ENCODE data around the gene MARCHF2.
"Not testable (repeated sequence)": the region's sequence is repeated elsewhere in the genome, so short reads cannot be mapped to it uniquely, and the experiment has no call there.

Gene MARCHF2

GRCh38 chr19:8375766-8376165, 37.3 kb upstream of the MARCHF2 start:
- not testable (repeated sequence) for H3K9me3 ChIP-seq (ENCODE audit: control insufficient read depth, low read length); H3K27me3 ChIP-seq (ENCODE audit: control insufficient read depth, insufficient read depth, low read length, poor library complexity, severe bottlenecking); H3K4me1 ChIP-seq (ENCODE audit: control insufficient read depth, insufficient read depth, low read length); H3K4me3 ChIP-seq (ENCODE audit: insufficient read depth, low read depth, low read length); H3K27ac ChIP-seq (ENCODE audit: insufficient read depth, low read depth, low read length, poor library complexity, severe bottlenecking)
- 97% methylated on average over 32 of the region's 32 CpGs for WGBS, 2 experiments
- H3K36me3 ChIP-seq (ENCODE audit: control insufficient read depth, insufficient read depth, low read length), result peaks cover 25% of the 10 kb centered on the region

- H3K27ac ChIP-seq (ENCODE audit: insufficient read depth, low read depth, low read length, poor library complexity, severe bottlenecking); H3K9me3 ChIP-seq (ENCODE audit: control insufficient read depth, low read length); H3K4me3 ChIP-seq (ENCODE audit: insufficient read depth, low read depth, low read length); H3K27me3 ChIP-seq (ENCODE audit: control insufficient read depth, insufficient read depth, low read length, poor library complexity, severe bottlenecking); H3K4me1 ChIP-seq (ENCODE audit: control insufficient read depth, insufficient read depth, low read length): not testable (repeated sequence)
- peaks cover 19% of the 10 kb centered on the region for H3K36me3 ChIP-seq (ENCODE audit: control insufficient read depth, insufficient read depth, low read length)
- WGBS, 2 experiments, result 93 to 96% methylated on average over 9 of the region's 10 CpGs
Observed at GRCh38 chr19:8376373-8376974, 36.6 kb upstream of the MARCHF2 start.

- H3K27ac ChIP-seq (ENCODE audit: insufficient read depth, low read depth, low read length, poor library complexity, severe bottlenecking), result no peak overlapping the region
- H3K27me3 ChIP-seq (ENCODE audit: control insufficient read depth, insufficient read depth, low read length, poor library complexity, severe bottlenecking), result no peaks in the 10 kb centered on the region
- peaks cover 16% of the 10 kb centered on the region for H3K36me3 ChIP-seq (ENCODE audit: control insufficient read depth, insufficient read depth, low read length)
- no peak overlapping the region for H3K4me3 ChIP-seq (ENCODE audit: insufficient read depth, low read depth, low read length)
- no peaks in the 10 kb centered on the region for H3K9me3 ChIP-seq (ENCODE audit: control insufficient read depth, low read length)
- H3K4me1 ChIP-seq (ENCODE audit: control insufficient read depth, insufficient read depth, low read length), result no peaks in the 10 kb centered on the region
- 58 to 76% methylated on average over 1 of the region's 1 CpG for WGBS, 2 experiments
Observed at GRCh38 chr19:8377598-8377997, 35.5 kb upstream of the MARCHF2 start.

GRCh38 chr19:8379156-8379891, 33.8 kb upstream of the MARCHF2 start:
- H3K36me3 ChIP-seq (ENCODE audit: control insufficient read depth, insufficient read depth, low read length); H3K27ac ChIP-seq (ENCODE audit: insufficient read depth, low read depth, low read length, poor library complexity, severe bottlenecking); H3K9me3 ChIP-seq (ENCODE audit: control insufficient read depth, low read length); H3K27me3 ChIP-seq (ENCODE audit: control insufficient read depth, insufficient read depth, low read length, poor library complexity, severe bottlenecking); H3K4me1 ChIP-seq (ENCODE audit: control insufficient read depth, insufficient read depth, low read length); H3K4me3 ChIP-seq (ENCODE audit: insufficient read depth, low read depth, low read length): not testable (repeated sequence)
- 95% methylated on average over 13 of the region's 13 CpGs for WGBS, 2 experiments

- H3K27ac ChIP-seq (ENCODE audit: insufficient read depth, low read depth, low read length, poor library complexity, severe bottlenecking); H3K4me3 ChIP-seq (ENCODE audit: insufficient read depth, low read depth, low read length): not testable (repeated sequence)
- WGBS, 2 experiments, result 81 to 93% methylated on average over 2 to 4 of the region's 4 CpGs
Observed at GRCh38 chr19:8384569-8384968, 28.5 kb upstream of the MARCHF2 start.

GRCh38 chr19:8385103-8385502, 28.0 kb upstream of the MARCHF2 start:
- not testable (repeated sequence) for H3K9me3 ChIP-seq (ENCODE audit: control insufficient read depth, low read length); H3K36me3 ChIP-seq (ENCODE audit: control insufficient read depth, insufficient read depth, low read length); H3K4me1 ChIP-seq (ENCODE audit: control insufficient read depth, insufficient read depth, low read length); H3K27ac ChIP-seq (ENCODE audit: insufficient read depth, low read depth, low read length, poor library complexity, severe bottlenecking); H3K27me3 ChIP-seq (ENCODE audit: control insufficient read depth, insufficient read depth, low read length, poor library complexity, severe bottlenecking); H3K4me3 ChIP-seq (ENCODE audit: insufficient read depth, low read depth, low read length)
- WGBS, 2 experiments, result 88 to 92% methylated on average over 2 of the region's 2 CpGs

More at GRCh38 chr19:8384569-8384968, 28.5 kb upstream of the MARCHF2 start:
- H3K4me1 ChIP-seq (ENCODE audit: control insufficient read depth, insufficient read depth, low read length); H3K36me3 ChIP-seq (ENCODE audit: control insufficient read depth, insufficient read depth, low read length); H3K27me3 ChIP-seq (ENCODE audit: control insufficient read depth, insufficient read depth, low read length, poor library complexity, severe bottlenecking); H3K9me3 ChIP-seq (ENCODE audit: control insufficient read depth, low read length): not testable (repeated sequence)

GRCh38 chr19:8385566-8385965, 27.5 kb upstream of the MARCHF2 start:
- not testable (repeated sequence) for H3K27me3 ChIP-seq (ENCODE audit: control insufficient read depth, insufficient read depth, low read length, poor library complexity, severe bottlenecking); H3K36me3 ChIP-seq (ENCODE audit: control insufficient read depth, insufficient read depth, low read length); H3K4me1 ChIP-seq (ENCODE audit: control insufficient read depth, insufficient read depth, low read length); H3K9me3 ChIP-seq (ENCODE audit: control insufficient read depth, low read length); H3K4me3 ChIP-seq (ENCODE audit: insufficient read depth, low read depth, low read length); H3K27ac ChIP-seq (ENCODE audit: insufficient read depth, low read depth, low read length, poor library complexity, severe bottlenecking)
- WGBS, 2 experiments, result 89 to 96% methylated on average over 3 of the region's 3 CpGs

GRCh38 chr19:8386419-8386818, 26.7 kb upstream of the MARCHF2 start:
- not testable (repeated sequence) for H3K27ac ChIP-seq (ENCODE audit: insufficient read depth, low read depth, low read length, poor library complexity, severe bottlenecking); H3K27me3 ChIP-seq (ENCODE audit: control insufficient read depth, insufficient read depth, low read length, poor library complexity, severe bottlenecking); H3K9me3 ChIP-seq (ENCODE audit: control insufficient read depth, low read length); H3K36me3 ChIP-seq (ENCODE audit: control insufficient read depth, insufficient read depth, low read length); H3K4me1 ChIP-seq (ENCODE audit: control insufficient read depth, insufficient read depth, low read length); H3K4me3 ChIP-seq (ENCODE audit: insufficient read depth, low read depth, low read length)
- 83 to 88% methylated on average over 9 of the region's 9 CpGs for WGBS, 2 experiments

- 86% methylated on average over 4 of the region's 4 CpGs for WGBS, 2 experiments
- Histone ChIP-seq H3K4me3 (ENCODE audit: insufficient read depth, low read depth, low read length) (no peak overlapping the region), H3K27me3 (ENCODE audit: control insufficient read depth, insufficient read depth, low read length, poor library complexity, severe bottlenecking) (no peaks in the 10 kb centered on the region)
Observed at GRCh38 chr19:8386990-8387389, 26.1 kb upstream of the MARCHF2 start.

GRCh38 chr19:8387688-8388611, 25.2 kb upstream of the MARCHF2 start:
- H3K27me3 ChIP-seq (ENCODE audit: control insufficient read depth, insufficient read depth, low read length, poor library complexity, severe bottlenecking), result no peaks in the 10 kb centered on the region
- 92 to 94% methylated on average over 14 to 16 of the region's 16 CpGs for WGBS, 2 experiments
- no peak overlapping the region for H3K27ac ChIP-seq (ENCODE audit: insufficient read depth, low read depth, low read length, poor library complexity, severe bottlenecking)
- peaks cover 8% of the 10 kb centered on the region for H3K4me1 ChIP-seq (ENCODE audit: control insufficient read depth, insufficient read depth, low read length)
- no peak overlapping the region for H3K4me3 ChIP-seq (ENCODE audit: insufficient read depth, low read depth, low read length)
- H3K9me3 ChIP-seq (ENCODE audit: control insufficient read depth, low read length), result no peaks in the 10 kb centered on the region
- no peaks in the 10 kb centered on the region for H3K36me3 ChIP-seq (ENCODE audit: control insufficient read depth, insufficient read depth, low read length)

More at GRCh38 chr19:8386990-8387389, 26.1 kb upstream of the MARCHF2 start:
- Histone ChIP-seq H3K36me3 (ENCODE audit: control insufficient read depth, insufficient read depth, low read length) (no peaks in the 10 kb centered on the region), H3K27ac (ENCODE audit: insufficient read depth, low read depth, low read length, poor library complexity, severe bottlenecking) (no peak overlapping the region), H3K4me1 (ENCODE audit: control insufficient read depth, insufficient read depth, low read length) (peaks cover 7% of the 10 kb centered on the region), H3K9me3 (ENCODE audit: control insufficient read depth, low read length) (no peaks in the 10 kb centered on the region)

Measured in ectodermal cell (in vitro differentiated cells).